T-helper 22 cell (primary cell): ENCODE measurements around the gene SLC44A3.

Experiments
- DNase-seq: peaks from one replicate; pipeline ENCODE4 v3.0.0-alpha.2; 2020; ENCODE audit warnings: low read depth

SLC44A3 gene

GRCh38 chr1:94908190-94908589, 88.0 kb downstream of the SLC44A3 start:
- DNase-seq, result no peak

GRCh38 chr1:94908965-94909364, 88.8 kb downstream of the SLC44A3 start:
- DNase-seq, result no peak

GRCh38 chr1:94909486-94909885, 89.3 kb downstream of the SLC44A3 start:
- DNase-seq, result no peak

GRCh38 chr1:94912263-94913184, 92.4 kb downstream of the SLC44A3 start:
- DNase-seq, result no peak

GRCh38 chr1:94917251-94917650, 97.1 kb downstream of the SLC44A3 start:
- no peak for DNase-seq

- DNase-seq, result no peak
Measured at GRCh38 chr1:94919241-94920030, 99.3 kb downstream of the SLC44A3 start.

- no peak for DNase-seq
Measured at GRCh38 chr1:94920061-94920460, 99.9 kb downstream of the SLC44A3 start.

GRCh38 chr1:94921977-94922376, 101.8 kb downstream of the SLC44A3 start:
- DNase-seq, result no peak

- no peak for DNase-seq
Measured at GRCh38 chr1:94922761-94923331, 102.7 kb downstream of the SLC44A3 start.

GRCh38 chr1:94925004-94925403, 104.8 kb downstream of the SLC44A3 start:
- DNase-seq, result no peak

GRCh38 chr1:94925561-94926125, 105.5 kb downstream of the SLC44A3 start:
- DNase-seq, result no peak

GRCh38 chr1:94926126-94926914, 106.2 kb downstream of the SLC44A3 start:
- DNase-seq, result no peak

- no peak for DNase-seq
Measured at GRCh38 chr1:94926915-94927404, 106.8 kb downstream of the SLC44A3 start, which contains the start of gene CNN3. Gene CNN3, minus strand, starts transcription at chr1:94927110. Its CDS starts 216 bp downstream, at chr1:94926894.

GRCh38 chr1:94927405-94928175, 107.4 kb downstream of the SLC44A3 start:
- no peak for DNase-seq

GRCh38 chr1:94928293-94928939, 108.3 kb downstream of the SLC44A3 start:
- no peak for DNase-seq

- no peak for DNase-seq
Measured at GRCh38 chr1:94929351-94930217, 109.4 kb downstream of the SLC44A3 start.

GRCh38 chr1:94931254-94931841, 111.2 kb downstream of the SLC44A3 start:
- no peak for DNase-seq

GRCh38 chr1:94934551-94934950, 114.4 kb downstream of the SLC44A3 start:
- no peak for DNase-seq

GRCh38 chr1:94935034-94935433, 114.9 kb downstream of the SLC44A3 start:
- DNase-seq, result no peak
